Ovary (tissue), 3 donors: ENCODE data around the gene SCN11A.
"Not testable (repeated sequence)": the region's sequence is repeated elsewhere in the genome, so short reads cannot be mapped to it uniquely, and the experiment has no call there.

ENCODE experiments used
- POLR2A ChIP-seq: fragments of 450-650 bp; IDR thresholded peaks from one replicate; pipeline ENCODE4 v1.6.1; 2017; ENCODE audit warnings: antibody characterized with exemption, mild to moderate bottlenecking, moderate library complexity
- TF ChIP-seq, protein P1 (sequence below), 3 donors: fragments of 450-650 bp in 2 of 3; fragments of 200-600 bp in 1 of 3; IDR thresholded peaks; one replicate each; pipeline versions ENCODE4 v1.5.1 to v1.8.0; 2016 to 2022; ENCODE audit warnings: antibody characterized with exemption in 3 of 3, mild to moderate bottlenecking in 1 of 3
- donor health status: DM: no; HTN: no; CAD: no.

DNA sequence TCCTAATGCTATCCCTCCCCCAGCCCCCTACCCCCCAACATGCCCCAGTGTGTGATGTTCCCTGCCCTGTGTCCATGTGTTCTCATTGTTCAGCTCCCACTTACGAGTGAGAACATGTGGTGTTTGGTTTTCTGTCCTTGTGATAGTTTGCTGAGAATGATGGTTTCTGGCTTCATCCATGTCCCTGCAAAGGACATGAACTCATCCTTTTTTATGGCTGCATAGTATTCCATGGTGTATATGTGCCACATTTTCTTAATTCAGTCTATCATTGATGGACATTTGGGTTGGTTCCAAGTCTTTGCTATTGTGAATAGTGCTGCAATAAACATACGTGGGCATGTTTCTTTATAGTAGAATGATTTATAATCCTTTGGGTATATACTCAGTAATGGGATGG is 9.5 kb upstream of the SCN11A start:
- TF ChIP-seq, protein P1, sequence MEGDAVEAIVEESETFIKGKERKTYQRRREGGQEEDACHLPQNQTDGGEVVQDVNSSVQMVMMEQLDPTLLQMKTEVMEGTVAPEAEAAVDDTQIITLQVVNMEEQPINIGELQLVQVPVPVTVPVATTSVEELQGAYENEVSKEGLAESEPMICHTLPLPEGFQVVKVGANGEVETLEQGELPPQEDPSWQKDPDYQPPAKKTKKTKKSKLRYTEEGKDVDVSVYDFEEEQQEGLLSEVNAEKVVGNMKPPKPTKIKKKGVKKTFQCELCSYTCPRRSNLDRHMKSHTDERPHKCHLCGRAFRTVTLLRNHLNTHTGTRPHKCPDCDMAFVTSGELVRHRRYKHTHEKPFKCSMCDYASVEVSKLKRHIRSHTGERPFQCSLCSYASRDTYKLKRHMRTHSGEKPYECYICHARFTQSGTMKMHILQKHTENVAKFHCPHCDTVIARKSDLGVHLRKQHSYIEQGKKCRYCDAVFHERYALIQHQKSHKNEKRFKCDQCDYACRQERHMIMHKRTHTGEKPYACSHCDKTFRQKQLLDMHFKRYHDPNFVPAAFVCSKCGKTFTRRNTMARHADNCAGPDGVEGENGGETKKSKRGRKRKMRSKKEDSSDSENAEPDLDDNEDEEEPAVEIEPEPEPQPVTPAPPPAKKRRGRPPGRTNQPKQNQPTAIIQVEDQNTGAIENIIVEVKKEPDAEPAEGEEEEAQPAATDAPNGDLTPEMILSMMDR (IDR thresholded peaks at IDR 0.05), result not testable (repeated sequence)
- TF ChIP-seq POLR2A, result not testable (repeated sequence)
